NCI-H748 treated with DMSO at 0.1 percent for 48 hours (cell line): Measurements from ENCODE around the gene PIP4K2A.
"Not testable (repeated sequence)": the region's sequence is repeated elsewhere in the genome, so short reads cannot be mapped to it uniquely, and the experiment has no call there.

ENCODE experiments used
- DNase-seq: peaks from one replicate; lab custom pipeline; 2025; lab: John Stamatoyannopoulos, UW

Gene PIP4K2A

GRCh38 chr10:22554461-22555182 is 159.8 kb downstream of the PIP4K2A start:
- no peak for DNase-seq

- DNase-seq, result no peak
Measured at GRCh38 chr10:22553452-22553995, 160.9 kb downstream of the PIP4K2A start.

DNA sequence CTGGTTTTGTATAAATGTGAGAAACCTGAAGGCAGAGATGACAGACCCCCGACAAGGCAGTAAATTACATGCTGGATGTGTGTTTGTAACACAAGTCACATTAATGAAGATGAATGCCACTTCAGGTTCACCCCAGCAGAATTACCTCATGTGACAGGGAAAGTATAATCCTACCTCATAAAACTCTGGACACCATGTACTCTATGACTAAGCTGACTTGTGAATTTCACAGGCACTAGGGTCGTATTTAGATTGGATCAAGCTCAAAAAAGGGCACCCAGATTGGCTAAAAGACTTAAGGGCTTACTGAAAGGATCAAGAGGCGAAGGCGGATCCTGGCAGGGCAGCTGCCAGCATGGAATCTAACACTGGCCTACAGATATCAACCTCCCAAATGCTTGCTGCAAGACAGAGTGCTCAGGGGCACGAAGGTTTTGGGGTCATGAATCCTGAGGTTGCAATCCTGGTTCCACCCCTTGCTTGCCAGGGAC is 161.4 kb downstream of the PIP4K2A start:
- DNase-seq, result no peak

DNA sequence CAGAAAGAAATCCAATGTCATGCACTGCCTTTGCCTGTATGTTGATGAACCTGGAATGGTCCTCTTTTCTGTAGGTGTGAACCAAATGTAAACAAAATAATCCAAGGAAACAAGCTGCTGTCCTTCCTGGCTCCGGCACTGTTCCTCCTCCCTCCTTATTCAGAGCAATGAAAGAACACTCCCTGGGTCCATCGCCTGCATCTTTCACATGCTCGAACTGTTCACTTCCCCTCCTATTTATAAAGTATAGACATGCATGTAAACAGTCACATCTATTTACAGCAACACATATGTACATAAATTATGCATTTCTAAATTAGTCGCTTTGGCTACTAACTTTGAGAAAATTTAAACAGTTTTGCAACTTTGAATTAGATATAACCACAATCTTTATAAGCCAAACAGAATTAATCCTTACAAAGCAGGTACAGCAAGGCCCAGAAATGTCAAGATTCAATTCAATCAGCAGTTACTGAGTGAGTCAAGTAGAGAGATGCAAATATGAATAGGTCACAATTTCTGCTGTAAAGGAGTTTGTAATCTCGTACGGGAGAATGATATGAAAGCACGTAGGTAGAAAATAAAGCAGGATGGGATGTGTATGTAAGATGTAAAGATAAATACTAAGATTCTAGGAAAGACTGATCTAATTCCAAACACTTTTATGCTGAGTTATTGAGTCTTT is 162.6 kb downstream of the PIP4K2A start:
- no peak for DNase-seq

GRCh38 chr10:22550732-22551131 is 163.6 kb downstream of the PIP4K2A start:
- no peak for DNase-seq

- DNase-seq, result no peak
Measured at GRCh38 chr10:22548344-22548743, 166.0 kb downstream of the PIP4K2A start.

DNA sequence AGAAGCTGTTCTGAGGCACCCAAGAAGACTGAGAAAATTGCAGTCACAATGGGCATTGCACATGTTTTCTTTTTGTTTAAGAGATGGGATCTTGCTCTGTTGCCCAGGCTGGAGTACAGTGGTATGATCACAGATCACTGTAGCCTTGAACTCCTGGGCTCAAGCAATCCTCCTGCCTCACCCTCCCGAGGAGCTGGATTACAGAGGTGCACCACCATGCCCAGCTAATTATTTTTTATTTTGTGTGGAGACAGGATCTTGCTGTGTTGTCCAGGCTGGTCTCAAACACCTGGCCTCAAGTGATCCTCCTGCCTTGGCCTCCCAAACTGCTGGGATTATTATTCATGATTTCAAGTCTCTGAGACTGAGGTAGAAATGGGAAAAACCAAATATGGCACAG is 168.7 kb downstream of the PIP4K2A start:
- no peak for DNase-seq

DNA sequence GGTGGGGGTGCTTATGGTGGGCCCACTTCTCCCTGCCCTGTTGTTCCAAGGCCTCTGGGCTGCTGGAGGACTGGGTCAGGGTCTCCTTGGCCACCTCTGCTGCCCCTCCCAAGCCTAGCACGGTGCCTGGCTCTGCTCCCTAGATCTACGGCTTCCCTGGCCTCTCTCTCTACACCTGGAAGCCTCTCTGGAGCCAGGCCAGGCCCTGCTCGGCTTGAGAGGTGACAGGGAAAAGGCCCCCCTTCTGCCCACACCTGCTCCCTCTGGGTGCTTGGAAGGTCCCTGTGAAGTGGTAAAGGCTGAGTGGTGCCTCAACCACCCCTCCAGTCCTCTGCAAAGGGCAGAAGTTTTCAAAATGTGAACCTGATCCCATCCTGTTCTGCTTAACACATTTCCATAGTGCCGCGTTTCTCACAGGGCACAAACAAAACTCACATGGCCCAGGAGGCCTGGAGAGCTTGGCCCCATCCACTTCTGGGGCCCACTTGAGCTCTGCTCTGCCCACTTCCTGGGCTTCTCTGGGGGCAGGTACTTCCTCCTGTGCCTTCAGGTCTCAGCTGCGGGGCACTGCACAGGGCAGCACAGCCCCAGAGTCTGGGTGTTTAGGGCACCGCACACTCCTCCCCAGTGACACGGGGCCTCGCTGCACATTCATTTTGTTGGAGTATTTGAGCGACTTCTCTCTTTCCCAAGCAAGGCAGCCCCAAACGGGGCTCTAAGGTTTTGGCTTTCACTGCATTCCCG is 169.9 kb downstream of the PIP4K2A start:
- DNase-seq, result no peak

- DNase-seq, result no peak
Measured at GRCh38 chr10:22542773-22543172, 171.6 kb downstream of the PIP4K2A start.

GRCh38 chr10:22541900-22542299 is 172.5 kb downstream of the PIP4K2A start:
- no peak for DNase-seq

DNA sequence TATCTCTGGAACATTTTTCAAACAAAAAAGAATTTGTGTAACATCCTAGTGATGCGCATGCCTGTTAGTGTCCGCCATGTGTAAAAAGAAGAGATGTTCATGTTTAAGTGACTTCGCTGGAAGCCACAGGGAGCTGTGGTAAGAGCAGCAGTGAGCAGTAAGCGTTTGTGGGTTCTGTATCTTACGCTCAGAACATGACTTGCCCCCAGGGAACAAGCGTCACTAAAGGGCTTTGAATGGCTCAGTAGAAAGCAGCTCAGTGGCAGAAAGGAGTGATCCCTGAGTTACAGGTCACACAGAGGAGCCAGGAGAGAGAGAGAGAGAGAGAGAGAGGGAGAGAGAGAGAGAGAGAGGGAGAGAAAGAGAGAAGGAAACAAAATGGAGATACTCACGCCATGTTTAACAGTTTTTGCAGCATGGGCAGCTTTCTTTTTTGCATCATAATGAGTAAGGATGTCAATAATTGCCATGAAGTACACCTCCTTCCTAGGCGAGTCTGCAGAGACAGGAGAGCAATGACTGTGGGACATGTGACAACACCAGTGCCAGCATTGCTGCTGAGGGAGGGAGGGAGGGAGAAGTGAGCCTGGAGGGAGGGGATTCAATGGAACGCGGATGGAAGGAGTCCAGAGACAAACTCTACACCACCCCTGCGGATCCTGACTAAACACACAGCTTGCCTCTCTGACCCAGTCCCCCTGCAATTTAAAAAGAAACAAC is 174.6 kb downstream of the PIP4K2A start:
- no peak for DNase-seq

DNA sequence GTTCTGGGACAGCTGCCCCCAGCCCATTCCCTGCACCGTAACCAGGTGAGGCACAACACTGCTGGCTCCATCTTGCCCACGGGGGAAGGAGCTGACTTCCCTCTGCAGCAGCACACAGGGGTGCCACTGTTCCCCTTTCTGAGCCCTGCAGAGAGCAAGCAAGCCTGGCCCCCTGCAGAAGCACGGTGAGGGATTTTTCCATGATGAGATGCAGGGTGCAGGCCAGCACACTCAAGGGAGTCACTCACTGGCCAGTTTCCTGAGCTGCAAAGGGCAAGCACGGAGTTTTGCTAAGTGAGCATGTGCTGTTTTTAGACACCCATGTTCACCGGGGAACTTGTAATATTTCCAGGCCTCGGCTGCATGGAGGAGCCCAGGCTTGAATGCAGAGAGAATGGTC is 176.6 kb downstream of the PIP4K2A start:
- DNase-seq, result no peak

DNA sequence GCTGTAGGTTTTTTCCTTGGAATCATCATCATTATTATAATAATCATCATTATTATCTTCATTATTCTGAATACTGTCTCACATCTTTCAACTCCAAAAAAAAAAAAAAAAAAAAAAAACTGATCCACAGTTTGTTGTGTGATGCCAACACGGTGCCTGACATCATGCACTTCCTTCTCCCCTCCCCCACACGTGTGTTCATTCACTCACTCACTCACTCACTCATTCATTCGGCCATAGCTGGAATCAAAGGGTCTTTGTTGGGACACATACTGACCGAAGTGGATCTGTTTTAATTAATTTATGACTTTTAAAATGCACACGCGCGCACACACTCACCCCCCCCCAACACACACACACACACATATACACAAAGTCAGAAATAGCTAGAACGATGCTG is 177.8 kb downstream of the PIP4K2A start:
- no peak for DNase-seq

DNA sequence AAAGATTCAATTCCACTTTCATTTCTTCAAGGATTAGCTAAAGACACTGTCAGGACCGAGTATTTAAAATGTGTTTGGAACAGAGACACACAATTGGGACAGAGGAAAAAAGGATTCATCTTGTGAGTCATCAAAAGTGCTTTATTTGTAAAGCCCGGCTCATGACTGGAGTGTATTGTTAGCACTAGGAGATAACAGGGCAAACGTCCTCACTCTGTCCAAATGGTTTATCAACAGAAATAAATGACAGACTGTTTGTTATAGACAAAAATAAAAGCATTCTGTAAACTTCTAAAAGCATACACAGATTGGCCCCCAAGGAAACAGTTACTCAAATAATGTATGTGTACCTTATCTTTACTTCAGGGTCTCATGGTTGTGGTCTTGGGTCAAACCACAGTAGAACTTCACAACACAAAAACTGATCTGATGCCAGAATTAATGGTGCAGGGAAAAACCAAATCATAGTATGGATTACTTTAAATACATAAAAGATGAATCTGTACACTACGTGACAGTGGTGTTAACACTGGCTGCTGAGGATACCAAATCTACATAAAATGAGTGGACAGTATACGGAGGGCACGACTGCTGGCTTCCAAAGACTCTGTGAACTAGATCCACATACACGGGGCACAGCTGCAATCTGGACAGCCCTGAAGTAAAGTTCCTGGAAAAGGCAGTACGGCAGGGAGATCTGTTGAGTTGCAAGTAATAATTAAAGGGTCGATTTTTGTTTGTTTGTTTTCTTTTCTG is 179.4 kb downstream of the PIP4K2A start:
- DNase-seq, result no peak

DNA sequence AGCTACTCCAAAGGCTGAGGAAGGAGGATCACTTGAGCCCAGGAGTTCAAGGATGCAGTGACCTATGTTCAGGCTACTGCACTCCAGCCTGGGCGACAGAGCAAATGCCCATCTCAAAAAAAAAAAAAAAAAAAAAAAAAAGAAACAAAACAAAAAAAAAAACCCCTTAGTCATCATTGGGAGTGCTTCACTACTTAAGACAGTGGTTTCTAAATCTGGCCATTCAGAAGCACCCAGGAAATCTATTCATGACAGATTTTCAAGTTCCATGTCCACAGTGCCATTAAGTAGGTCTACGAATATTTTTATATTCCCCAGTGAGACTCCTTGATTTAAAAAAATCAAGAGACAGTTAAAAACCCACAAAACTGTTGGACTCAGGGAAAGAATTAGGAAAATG is 182.9 kb downstream of the PIP4K2A start:
- no peak for DNase-seq

DNA sequence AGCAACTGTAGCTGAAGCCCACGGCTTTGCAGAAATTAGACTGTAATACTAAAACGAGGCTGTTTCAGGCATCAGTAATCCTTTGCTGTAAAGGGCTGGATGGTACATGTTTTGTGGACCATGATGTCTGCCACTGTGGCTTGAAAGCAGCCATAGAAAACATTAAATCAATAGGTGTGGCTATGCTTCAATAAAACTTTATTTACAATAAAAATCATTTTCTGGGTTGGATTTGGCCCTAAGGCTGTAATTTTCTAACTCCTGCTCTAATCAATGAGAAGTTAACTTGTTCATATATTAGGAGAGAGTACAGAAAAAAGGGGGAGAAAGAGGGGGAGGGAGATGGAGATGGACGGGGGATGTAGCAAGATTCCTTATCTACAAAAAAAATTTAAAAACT is 183.4 kb downstream of the PIP4K2A start:
- no peak for DNase-seq

DNA sequence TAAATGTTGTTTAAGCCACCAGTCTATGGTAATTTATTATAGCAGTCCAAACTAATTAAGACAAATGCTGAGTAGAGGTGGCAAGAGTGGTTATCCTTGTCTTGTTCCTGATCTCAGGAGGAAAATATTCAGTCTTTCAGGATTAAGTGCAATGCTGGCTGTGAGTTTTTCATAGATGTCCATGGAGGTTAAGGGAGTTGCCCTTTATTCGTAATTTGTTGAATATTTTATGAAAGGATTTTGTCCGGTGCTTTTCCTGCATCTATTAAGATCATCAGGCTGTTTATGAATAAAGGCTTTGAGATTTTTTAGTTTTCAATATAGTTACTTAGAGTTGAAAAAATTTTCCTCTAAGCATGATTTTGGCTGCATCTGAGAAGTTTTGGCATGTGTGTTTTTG is 186.9 kb downstream of the PIP4K2A start:
- DNase-seq, result no peak

GRCh38 chr10:22524333-22524732 is 190.0 kb downstream of the PIP4K2A start:
- DNase-seq, result not testable (repeated sequence)

- DNase-seq, result not testable (repeated sequence)
Measured at GRCh38 chr10:22520645-22521044, 193.7 kb downstream of the PIP4K2A start.

GRCh38 chr10:22518167-22518724 is 196.1 kb downstream of the PIP4K2A start:
- no peak for DNase-seq

DNA sequence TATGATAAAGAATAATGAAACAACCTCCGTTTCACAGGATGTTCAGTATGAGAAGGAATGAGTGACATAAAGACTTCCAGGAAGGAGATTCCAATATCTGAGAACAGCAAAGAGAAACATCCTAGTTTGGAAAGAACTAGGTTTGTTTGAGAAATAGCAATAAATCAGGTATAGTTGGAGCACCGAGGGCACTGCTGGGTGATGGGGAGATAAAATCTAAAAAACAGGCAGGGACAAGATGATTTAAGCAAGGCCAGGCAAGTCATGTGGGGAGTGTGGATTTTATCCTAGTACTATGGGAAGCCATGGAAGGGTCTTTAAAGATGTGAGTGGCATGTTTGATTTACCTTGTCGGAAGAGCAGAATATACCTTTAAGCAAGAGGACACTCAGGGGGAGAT is 199.4 kb downstream of the PIP4K2A start:
- DNase-seq, result no peak
